AG10803 (cell line): ENCODE measurements around the gene DAZAP1.
"Not testable (repeated sequence)": the region's sequence is repeated elsewhere in the genome, so short reads cannot be mapped to it uniquely, and the experiment has no call there.

Experiments used
- DNase-seq: peaks from one replicate; pipeline ENCODE4 v3.0.0; 2010; ENCODE audit warnings: low read depth
- H3K4me3 ChIP-seq: 2 replicates; pipeline ENCODE4 v1.5.1; 2011; ENCODE audit warnings: mild to moderate bottlenecking, low read length, control low read depth
- TF ChIP-seq, protein P1 (sequence below): conservative IDR thresholded peaks from 2 replicates; pipeline ENCODE4 v1.5.1; 2011; ENCODE audit warnings: mild to moderate bottlenecking, low read length, control low read depth, inconsistent platforms

Gene DAZAP1

DNA sequence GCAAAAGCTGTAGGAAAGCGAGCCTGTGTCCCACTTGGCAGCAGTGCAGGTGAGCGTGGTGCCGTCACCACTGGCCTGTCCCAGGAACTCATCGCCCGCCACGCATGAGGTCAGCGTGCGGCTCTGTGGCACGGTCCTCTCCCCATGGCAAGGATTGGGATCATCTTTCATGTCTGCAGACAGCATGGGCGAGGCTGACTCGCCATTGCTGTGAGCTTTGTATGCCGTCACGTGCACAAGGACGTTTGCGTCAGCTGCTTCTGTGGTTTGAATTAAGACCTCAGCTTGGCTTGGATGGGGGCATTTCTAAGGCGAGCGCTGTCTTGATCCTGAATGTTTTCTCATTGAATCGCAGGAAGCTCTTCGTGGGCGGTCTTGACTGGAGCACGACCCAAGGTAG, 9.8 kb downstream of the DAZAP1 start:
- TF ChIP-seq, protein P1, sequence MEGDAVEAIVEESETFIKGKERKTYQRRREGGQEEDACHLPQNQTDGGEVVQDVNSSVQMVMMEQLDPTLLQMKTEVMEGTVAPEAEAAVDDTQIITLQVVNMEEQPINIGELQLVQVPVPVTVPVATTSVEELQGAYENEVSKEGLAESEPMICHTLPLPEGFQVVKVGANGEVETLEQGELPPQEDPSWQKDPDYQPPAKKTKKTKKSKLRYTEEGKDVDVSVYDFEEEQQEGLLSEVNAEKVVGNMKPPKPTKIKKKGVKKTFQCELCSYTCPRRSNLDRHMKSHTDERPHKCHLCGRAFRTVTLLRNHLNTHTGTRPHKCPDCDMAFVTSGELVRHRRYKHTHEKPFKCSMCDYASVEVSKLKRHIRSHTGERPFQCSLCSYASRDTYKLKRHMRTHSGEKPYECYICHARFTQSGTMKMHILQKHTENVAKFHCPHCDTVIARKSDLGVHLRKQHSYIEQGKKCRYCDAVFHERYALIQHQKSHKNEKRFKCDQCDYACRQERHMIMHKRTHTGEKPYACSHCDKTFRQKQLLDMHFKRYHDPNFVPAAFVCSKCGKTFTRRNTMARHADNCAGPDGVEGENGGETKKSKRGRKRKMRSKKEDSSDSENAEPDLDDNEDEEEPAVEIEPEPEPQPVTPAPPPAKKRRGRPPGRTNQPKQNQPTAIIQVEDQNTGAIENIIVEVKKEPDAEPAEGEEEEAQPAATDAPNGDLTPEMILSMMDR, result no peak
- DNase-seq, result peak; percentile 69
- no peak overlapping the region for H3K4me3 ChIP-seq

DNA sequence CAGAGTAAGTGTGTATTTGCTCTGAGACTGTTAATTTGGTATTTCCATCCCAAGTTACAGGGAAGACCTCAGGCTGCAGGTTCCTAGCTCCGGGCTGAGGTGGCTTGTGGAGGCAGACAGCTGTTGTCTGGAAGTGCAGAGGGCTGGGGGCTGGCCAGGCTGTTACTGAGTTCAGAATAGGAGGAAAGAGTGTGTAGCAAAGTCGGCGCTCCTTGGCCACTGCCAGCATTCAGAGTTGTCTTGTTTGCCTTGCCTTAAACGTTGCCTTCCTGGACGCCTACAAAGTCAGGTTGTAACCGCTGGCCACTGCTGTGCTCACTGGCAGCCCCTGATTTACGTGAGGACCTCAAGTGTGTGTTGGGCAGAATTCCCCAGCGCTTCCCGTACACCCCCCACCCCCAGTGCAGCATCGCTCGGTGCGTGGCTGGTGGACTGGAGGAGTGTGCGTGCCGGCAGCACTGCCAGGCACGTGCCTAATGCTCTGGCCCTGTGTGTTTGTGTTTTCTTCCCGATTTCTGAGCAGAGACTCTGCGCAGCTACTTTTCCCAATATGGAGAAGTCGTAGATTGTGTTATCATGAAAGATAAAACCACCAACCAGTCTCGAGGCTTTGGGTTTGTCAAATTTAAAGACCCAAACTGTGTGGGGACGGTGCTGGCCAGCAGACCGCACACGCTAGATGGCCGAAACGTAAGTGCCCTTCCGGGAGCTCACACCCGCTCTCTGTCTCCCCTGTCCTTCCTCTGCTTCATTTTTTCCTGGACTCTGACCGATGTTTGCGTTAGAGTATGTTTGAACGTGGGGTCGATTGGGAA, 10.5 kb downstream of the DAZAP1 start:
- no peak overlapping the region for H3K4me3 ChIP-seq
- TF ChIP-seq, protein P1, result no peak
- no peak for DNase-seq

DNA sequence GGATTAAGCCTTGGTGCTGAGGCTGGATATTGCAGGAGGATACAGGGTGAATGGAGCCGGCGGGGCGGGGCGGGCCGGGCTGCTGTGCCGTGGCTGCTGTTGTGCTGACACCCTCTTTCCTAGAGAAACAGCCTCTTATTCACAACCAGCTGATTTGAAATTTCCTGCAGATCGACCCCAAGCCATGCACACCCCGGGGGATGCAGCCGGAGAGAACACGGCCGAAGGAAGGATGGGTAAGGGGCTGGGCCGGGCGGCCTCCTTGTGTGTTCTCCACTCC, 11.1 kb downstream of the DAZAP1 start:
- no peak for DNase-seq
- TF ChIP-seq, protein P1, result no peak
- H3K4me3 ChIP-seq, result no peak overlapping the region

DNA sequence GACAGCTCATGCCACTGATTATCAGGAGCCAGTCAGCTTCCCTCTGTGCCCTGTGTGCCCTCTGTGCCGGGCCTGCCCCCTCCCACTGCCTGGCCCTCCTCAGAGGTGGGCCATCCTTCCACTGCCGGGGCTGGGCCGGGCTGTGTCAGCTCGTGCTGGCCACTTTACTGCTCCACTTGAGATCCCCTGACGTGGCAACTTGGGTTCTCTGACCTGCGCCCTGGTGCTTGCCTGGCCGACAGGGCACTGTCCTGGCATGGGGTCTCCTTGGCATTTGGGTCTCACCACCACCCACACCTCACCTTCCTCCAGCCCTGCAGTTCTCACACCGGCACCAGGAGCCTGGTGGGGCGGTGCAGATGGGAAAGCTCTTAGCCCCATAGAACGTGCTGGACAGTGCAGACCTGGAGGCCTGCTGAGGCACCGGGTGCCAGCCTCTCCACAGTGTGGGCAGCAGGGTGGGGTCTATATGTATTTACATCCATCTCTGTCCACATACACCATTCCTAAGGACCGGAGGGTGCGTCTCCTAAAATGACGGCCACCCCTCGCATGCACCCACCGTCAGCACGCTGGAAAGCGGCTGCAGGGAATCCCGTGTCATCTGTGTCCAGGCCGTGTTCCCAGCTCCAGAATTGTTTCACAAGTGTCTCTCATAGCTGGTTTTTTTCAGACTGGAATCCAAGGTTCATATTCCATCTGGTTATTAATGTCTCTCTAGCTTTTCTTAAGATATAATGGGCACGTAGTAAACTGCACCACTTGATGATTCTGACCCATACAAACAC, 11.8 kb downstream of the DAZAP1 start:
- H3K4me3 ChIP-seq, result no peak overlapping the region
- TF ChIP-seq, protein P1, result no peak
- no peak for DNase-seq

DNA sequence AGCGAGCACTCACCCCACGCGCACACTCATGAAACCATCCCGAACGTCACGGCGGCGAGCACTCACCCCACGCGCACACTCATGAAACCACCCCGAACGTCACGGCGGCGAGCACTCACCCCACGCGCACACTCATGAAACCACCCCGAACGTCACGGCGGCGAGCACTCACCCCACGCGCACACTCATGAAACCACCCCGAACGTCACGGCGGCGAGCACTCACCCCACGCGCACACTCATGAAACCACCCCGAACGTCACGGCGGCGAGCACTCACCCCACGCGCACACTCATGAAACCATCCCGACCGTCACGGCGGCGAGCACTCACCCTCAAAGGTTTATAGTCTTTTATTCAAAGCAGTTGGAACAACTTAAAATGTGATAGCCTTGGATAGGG, 12.7 kb downstream of the DAZAP1 start:
- H3K4me3 ChIP-seq, DNase-seq: not testable (repeated sequence)

DNA sequence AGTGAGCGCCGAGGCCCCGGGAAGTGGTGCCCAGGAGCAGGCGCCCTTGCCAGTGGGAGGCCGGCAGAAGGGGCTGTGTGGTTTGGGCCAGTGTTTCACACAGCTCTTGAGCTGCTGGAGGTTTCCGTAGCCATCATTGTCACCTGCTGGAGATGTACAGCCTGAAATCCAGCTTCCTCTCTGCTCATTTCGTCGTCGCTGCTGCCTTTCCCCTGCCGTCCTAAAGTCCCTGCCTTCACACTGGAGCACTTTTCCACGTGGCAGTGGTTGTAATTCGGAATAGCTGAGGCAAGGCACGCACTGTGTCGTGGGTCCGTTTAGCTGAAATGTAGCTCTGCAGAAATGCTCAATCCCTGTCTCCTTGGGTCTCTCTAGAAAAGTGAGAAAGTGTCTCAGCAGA, 13.2 kb downstream of the DAZAP1 start:
- DNase-seq, result no peak
- no peak overlapping the region for H3K4me3 ChIP-seq
- TF ChIP-seq, protein P1, result no peak

DNA sequence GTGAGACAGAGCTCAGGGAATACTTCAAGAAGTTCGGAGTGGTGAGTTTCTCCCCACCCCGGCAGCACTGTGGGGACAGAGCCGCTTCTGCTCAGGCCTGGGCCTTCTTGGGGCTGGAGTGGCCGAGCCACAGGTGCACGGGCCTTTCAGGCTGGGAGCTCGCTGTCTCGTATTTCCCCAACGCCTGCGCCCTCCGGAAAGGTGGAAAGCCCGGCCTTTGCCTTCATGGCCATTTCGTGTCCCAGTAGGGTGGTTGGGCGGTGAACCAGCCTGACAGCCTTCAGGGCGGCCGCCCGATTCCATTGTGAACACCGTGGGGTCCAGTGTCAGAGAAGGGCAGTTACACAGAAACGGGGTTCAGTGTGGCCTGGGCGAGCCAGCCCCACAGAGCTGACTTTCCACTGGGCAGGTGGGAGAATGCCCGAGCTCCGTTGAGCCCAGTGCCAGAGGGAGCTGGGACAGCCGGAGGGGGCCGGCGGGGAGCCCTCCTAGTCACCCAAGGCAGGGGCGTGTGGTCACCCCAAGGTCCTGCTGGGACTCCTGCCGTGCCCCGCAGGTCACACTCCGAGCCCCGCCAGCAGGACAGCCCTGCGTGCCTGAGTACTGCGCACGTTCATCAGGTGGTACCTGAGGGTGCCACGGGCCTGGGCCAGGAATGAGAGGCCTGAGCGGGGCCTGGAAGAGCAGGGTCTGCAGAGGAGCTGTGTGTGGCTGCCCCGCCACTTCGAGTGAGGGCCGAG, 14.0 kb downstream of the DAZAP1 start:
- DNase-seq, result no peak
- TF ChIP-seq, protein P1, result no peak
- no peak overlapping the region for H3K4me3 ChIP-seq
